Dermis microvascular lymphatic vessel endothelial cell (primary cell): ENCODE data around the gene LOXL4. TPM values are rescaled to one million over a fixed set of nuclear protein-coding genes. Genes with fewer than 3 reads are reported as not detected.

Source experiments
- DNase-seq, 2 donors: peaks; one replicate each; pipeline versions ENCODE4 v3.0.0 to v3.0.0-alpha.2; 2010; ENCODE audit warnings: low read depth in 2 of 2
- total RNA-seq: library from RNA; depleted of rRNA; stranded (reverse); fragments of >200 nt; gene quantifications from 2 replicates; pipeline ENCODE4 v1.2.1, GENCODE V29; 2014

Gene LOXL4
- total RNA-seq, 1 donor from 2014 or later: 0.51 TPM

DNA sequence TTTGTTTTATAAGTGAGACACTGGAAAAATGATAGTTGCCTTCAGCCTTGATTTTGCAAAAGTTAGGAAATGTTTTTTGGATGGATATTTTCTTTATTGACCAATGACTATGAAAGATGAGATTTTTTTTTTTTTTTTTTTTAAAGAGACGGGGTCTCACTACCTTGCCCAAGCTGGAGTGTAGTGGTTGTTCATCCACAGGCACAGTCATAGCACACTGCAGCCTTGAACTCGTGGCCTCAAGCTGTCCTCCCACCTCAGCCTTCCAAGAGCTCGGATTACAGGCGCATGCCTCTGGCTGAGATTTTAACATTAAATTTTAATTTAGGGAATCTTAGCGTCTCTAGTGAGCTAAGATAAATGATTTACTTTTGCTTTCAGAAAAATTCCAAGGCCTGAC lies 66.2 kb downstream of the LOXL4 start:
- DNase-seq: no peak

Other genes with a start within 250 kb of the LOXL4 start
- 4.6 and 11.9 TPM in 2 replicates for gene CRTAC1, start 237.6 kb downstream of the LOXL4 start, total RNA-seq
- 8.1 and 10.5 TPM in 2 replicates for gene R3HCC1L, start 133.5 kb downstream of the LOXL4 start, total RNA-seq
- gene PYROXD2, start 147.0 kb upstream of the LOXL4 start, total RNA-seq: 2.3 and 3.3 TPM in 2 replicates
- 22.3 and 28.1 TPM in 2 replicates for gene HPS1, start 178.7 kb upstream of the LOXL4 start, total RNA-seq